NCI-H187 (cell line): ENCODE results near the gene YEATS2.
"Not testable (repeated sequence)": the region's sequence is repeated elsewhere in the genome, so short reads cannot be mapped to it uniquely, and the experiment has no call there.

Experiments
- DNase-seq, 2 experiments: peaks; one replicate each; lab custom pipeline; 2025; lab: John Stamatoyannopoulos, UW

YEATS2 gene

GRCh38 chr3:183777016-183777618 lies 79.5 kb downstream of the YEATS2 start:
- no peak for DNase-seq

GRCh38 chr3:183779896-183780465 lies 82.4 kb downstream of the YEATS2 start:
- DNase-seq, result no peak

GRCh38 chr3:183781246-183781645 lies 83.6 kb downstream of the YEATS2 start:
- no peak for DNase-seq

- no peak for DNase-seq
These were observed 85.1 kb downstream of the YEATS2 start for GRCh38 chr3:183782576-183783276.

- DNase-seq, result not testable (repeated sequence)
These were observed 86.9 kb downstream of the YEATS2 start for GRCh38 chr3:183784503-183784902.

GRCh38 chr3:183789826-183790225 lies 92.2 kb downstream of the YEATS2 start:
- DNase-seq, result no peak

- DNase-seq, result no peak
These were observed 93.1 kb downstream of the YEATS2 start for GRCh38 chr3:183790700-183791099.

- no peak for DNase-seq
These were observed 95.4 kb downstream of the YEATS2 start for GRCh38 chr3:183792976-183793375.

GRCh38 chr3:183794452-183794851 lies 96.9 kb downstream of the YEATS2 start:
- no peak for DNase-seq

- DNase-seq, result no peak
These were observed 98.8 kb downstream of the YEATS2 start for GRCh38 chr3:183796372-183796771.

- no peak for DNase-seq
These were observed 100.4 kb downstream of the YEATS2 start for GRCh38 chr3:183797996-183798395.

- no peak for DNase-seq
These were observed 101.9 kb downstream of the YEATS2 start for GRCh38 chr3:183799461-183799860.

GRCh38 chr3:183800243-183800863 lies 102.8 kb downstream of the YEATS2 start:
- no peak for DNase-seq

- no peak for DNase-seq
These were observed 104.0 kb downstream of the YEATS2 start for GRCh38 chr3:183801601-183802000.

GRCh38 chr3:183802989-183803388 lies 105.4 kb downstream of the YEATS2 start:
- peak in 1 of 2 experiments; percentile 16 for DNase-seq

GRCh38 chr3:183807209-183807728 lies 109.7 kb downstream of the YEATS2 start:
- DNase-seq, result peak; percentile 66 to 82

GRCh38 chr3:183807881-183808280 lies 110.3 kb downstream of the YEATS2 start:
- no peak for DNase-seq

GRCh38 chr3:183808355-183808754 lies 110.8 kb downstream of the YEATS2 start:
- DNase-seq, result no peak

- DNase-seq, result no peak
These were observed 111.7 kb downstream of the YEATS2 start for GRCh38 chr3:183809270-183809669.

- no peak for DNase-seq
These were observed 113.3 kb downstream of the YEATS2 start for GRCh38 chr3:183810643-183811594.

GRCh38 chr3:183811638-183812037 lies 114.0 kb downstream of the YEATS2 start:
- DNase-seq, result no peak
